IMR-90 (cell line): ENCODE data around the gene FOSB.
A peak's percentile ranks its signal among the peaks of the same experiment; 100 is the strongest.

Source experiments
- MAZ ChIP-seq: IDR thresholded peaks from 2 replicates; pipeline ENCODE4 v1.6.1; 2012; ENCODE audit warnings: low read depth, mild to moderate bottlenecking, low read length, improper control_type of control experiment, moderate library complexity, borderline replicate concordance
- POLR2A ChIP-seq: IDR thresholded peaks from 2 replicates; pipeline ENCODE4 v1.6.1; 2012; ENCODE audit warnings: mild to moderate bottlenecking, low read depth, low read length
- RAD21 ChIP-seq: IDR thresholded peaks from 2 replicates; pipeline ENCODE4 v1.6.1; 2012; ENCODE audit warnings: low read length, improper control_type of control experiment
- RCOR1 ChIP-seq: IDR thresholded peaks from 2 replicates; pipeline ENCODE4 v1.6.1; 2012; ENCODE audit warnings: mild to moderate bottlenecking, low read length, improper control_type of control experiment; ENCODE audit not compliant: insufficient replicate concordance
- SMC3 ChIP-seq: fragments of 150-350 bp; IDR thresholded peaks from 2 replicates; pipeline ENCODE4 v1.6.1; 2016; ENCODE audit warnings: low read depth, mild to moderate bottlenecking, antibody characterized with exemption, low read length, moderate library complexity
- TF ChIP-seq, protein P1 (sequence below): conservative IDR thresholded peaks from 2 replicates; pipeline ENCODE4 v1.5.1; 2012; ENCODE audit warnings: mild to moderate bottlenecking, low read depth, low read length, improper control_type of control experiment
- TF ChIP-seq, protein P2 (sequence below): fragments of 150-350 bp; IDR thresholded peaks from 2 replicates; pipeline ENCODE4 v1.6.1; 2017; ENCODE audit warnings: mild to moderate bottlenecking, antibody characterized with exemption, low read length, low read depth
- TF ChIP-seq, protein P3 (sequence below): fragments of 150-350 bp; IDR thresholded peaks from 2 replicates; pipeline ENCODE4 v1.6.1; 2016; ENCODE audit warnings: low read depth, mild to moderate bottlenecking, low read length, moderate library complexity, borderline replicate concordance

DNA sequence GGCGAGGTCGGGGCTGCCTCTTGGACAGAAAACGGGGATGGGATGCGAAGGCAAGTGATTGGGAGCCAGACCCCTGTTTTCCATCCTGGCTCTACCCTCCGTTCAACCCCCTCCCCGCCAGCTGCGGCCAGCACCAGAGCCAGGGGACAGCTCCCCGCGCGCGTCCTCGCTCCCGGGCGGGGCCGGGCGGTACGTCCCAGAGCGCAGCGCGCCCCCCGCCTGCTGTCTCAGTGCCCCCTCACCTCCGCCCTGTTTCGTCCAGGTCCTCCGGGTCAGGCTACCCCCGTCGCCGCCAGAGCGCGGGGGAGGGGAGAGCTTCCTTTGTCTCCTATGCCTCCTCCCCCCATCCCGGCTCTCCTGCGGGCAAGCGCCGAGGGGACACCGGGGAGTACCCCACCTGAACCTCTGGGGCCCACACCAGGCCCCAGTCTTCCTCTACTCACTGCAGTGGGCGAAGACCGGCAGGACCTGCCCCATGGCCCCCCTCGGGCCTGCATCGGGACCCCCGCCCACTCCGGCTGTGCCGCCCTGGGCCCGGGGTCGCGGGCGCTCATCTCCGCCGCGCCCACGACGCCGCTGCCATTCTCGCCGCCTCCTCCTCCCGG, 28.7 kb downstream of the FOSB start:
- no peak for TF ChIP-seq POLR2A
- TF ChIP-seq MAZ = peak; percentile 93
- TF ChIP-seq, protein P1, sequence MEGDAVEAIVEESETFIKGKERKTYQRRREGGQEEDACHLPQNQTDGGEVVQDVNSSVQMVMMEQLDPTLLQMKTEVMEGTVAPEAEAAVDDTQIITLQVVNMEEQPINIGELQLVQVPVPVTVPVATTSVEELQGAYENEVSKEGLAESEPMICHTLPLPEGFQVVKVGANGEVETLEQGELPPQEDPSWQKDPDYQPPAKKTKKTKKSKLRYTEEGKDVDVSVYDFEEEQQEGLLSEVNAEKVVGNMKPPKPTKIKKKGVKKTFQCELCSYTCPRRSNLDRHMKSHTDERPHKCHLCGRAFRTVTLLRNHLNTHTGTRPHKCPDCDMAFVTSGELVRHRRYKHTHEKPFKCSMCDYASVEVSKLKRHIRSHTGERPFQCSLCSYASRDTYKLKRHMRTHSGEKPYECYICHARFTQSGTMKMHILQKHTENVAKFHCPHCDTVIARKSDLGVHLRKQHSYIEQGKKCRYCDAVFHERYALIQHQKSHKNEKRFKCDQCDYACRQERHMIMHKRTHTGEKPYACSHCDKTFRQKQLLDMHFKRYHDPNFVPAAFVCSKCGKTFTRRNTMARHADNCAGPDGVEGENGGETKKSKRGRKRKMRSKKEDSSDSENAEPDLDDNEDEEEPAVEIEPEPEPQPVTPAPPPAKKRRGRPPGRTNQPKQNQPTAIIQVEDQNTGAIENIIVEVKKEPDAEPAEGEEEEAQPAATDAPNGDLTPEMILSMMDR = no peak
- TF ChIP-seq, protein P2, sequence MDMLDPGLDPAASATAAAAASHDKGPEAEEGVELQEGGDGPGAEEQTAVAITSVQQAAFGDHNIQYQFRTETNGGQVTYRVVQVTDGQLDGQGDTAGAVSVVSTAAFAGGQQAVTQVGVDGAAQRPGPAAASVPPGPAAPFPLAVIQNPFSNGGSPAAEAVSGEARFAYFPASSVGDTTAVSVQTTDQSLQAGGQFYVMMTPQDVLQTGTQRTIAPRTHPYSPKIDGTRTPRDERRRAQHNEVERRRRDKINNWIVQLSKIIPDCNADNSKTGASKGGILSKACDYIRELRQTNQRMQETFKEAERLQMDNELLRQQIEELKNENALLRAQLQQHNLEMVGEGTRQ = no peak
- no peak for TF ChIP-seq RCOR1
- no peak for TF ChIP-seq SMC3
- TF ChIP-seq, protein P3, sequence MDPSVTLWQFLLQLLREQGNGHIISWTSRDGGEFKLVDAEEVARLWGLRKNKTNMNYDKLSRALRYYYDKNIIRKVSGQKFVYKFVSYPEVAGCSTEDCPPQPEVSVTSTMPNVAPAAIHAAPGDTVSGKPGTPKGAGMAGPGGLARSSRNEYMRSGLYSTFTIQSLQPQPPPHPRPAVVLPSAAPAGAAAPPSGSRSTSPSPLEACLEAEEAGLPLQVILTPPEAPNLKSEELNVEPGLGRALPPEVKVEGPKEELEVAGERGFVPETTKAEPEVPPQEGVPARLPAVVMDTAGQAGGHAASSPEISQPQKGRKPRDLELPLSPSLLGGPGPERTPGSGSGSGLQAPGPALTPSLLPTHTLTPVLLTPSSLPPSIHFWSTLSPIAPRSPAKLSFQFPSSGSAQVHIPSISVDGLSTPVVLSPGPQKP = no peak
- no peak for TF ChIP-seq RAD21
